Neural cell (in vitro differentiated cells): Measurements from ENCODE around the gene GCK. TPM values are rescaled to one million over a fixed set of nuclear protein-coding genes. Genes with fewer than 3 reads are reported as not detected.

Source experiments
- H2AFZ ChIP-seq: fragments of 200-600, 300-800 bp; sonication (generic), shearing (Covaris generic); 2 replicates; pipeline ENCODE4 v1.6.0; 2014; ENCODE audit warnings: low read depth, mild to moderate bottlenecking, antibody characterized with exemption, low read length, moderate library complexity
- H3F3A ChIP-seq: fragments of 200-600 bp; shearing (Covaris generic); 2 replicates; pipeline ENCODE4 v1.6.1; 2016; ENCODE audit warnings: mild to moderate bottlenecking, moderate library complexity, mixed read lengths, antibody characterized with exemption, low read length; ENCODE audit not compliant: insufficient read depth, poor library complexity, severe bottlenecking
- H3K27ac ChIP-seq: fragments of 200-600, 300-800 bp; sonication (generic), shearing (Covaris generic); 2 replicates; pipeline ENCODE4 v1.5.1; 2014; ENCODE audit warnings: mild to moderate bottlenecking, low read length, moderate library complexity
- H3K27me3 ChIP-seq: fragments of 300-800, 200-600 bp; sonication (generic), shearing (Covaris generic); 2 replicates; pipeline ENCODE4 v1.6.0; 2014; ENCODE audit warnings: mild to moderate bottlenecking, low read depth, low read length, moderate library complexity; ENCODE audit not compliant: insufficient read depth
- H3K36me3 ChIP-seq: fragments of 300-800, 200-600 bp; sonication (generic), shearing (Covaris generic); 2 replicates; pipeline ENCODE4 v1.5.1; 2014; ENCODE audit warnings: mild to moderate bottlenecking, antibody characterized with exemption, low read length, moderate library complexity; ENCODE audit not compliant: insufficient read depth
- H3K4me2 ChIP-seq: fragments of 300-800, 200-600 bp; sonication (generic), shearing (Covaris generic); 2 replicates; pipeline ENCODE4 v1.6.0; 2014; ENCODE audit warnings: mild to moderate bottlenecking, low read length
- H3K4me3 ChIP-seq: fragments of 300-800, 200-600 bp; sonication (generic), shearing (Covaris generic); 2 replicates; pipeline ENCODE4 v1.5.1; 2014; ENCODE audit warnings: mild to moderate bottlenecking, low read length, moderate library complexity
- H3K79me2 ChIP-seq: fragments of 200-600 bp; shearing (Covaris generic); replicated peaks from 2 replicates; pipeline ENCODE4 v1.6.0; 2014; ENCODE audit warnings: mild to moderate bottlenecking, low read length, moderate library complexity; ENCODE audit not compliant: insufficient read depth
- H3K9ac ChIP-seq: fragments of 300-800, 200-600 bp; sonication (generic), shearing (Covaris generic); 2 replicates; pipeline ENCODE4 v1.6.1; 2016; ENCODE audit warnings: mild to moderate bottlenecking, low read length, mixed read lengths
- H3K9me2 ChIP-seq: fragments of 200-600 bp; shearing (Covaris generic); 2 replicates; pipeline ENCODE4 v1.6.1; 2016; ENCODE audit warnings: mild to moderate bottlenecking, low read length, mixed read lengths; ENCODE audit not compliant: insufficient read depth
- H3K9me3 ChIP-seq: fragments of 200-600, 300-800 bp; sonication (generic), shearing (Covaris generic); 2 replicates; pipeline ENCODE4 v1.6.1; 2016; ENCODE audit warnings: mild to moderate bottlenecking, mixed run types, low read length, moderate library complexity, mixed read lengths
- H4K20me1 ChIP-seq: fragments of 200-600 bp; shearing (Covaris generic); 2 replicates; pipeline ENCODE4 v1.6.1; 2016; ENCODE audit warnings: mild to moderate bottlenecking, mixed run types; ENCODE audit not compliant: insufficient read depth
- EP300 ChIP-seq: fragments of 450-650 bp; conservative IDR thresholded peaks from 2 replicates; pipeline ENCODE4 v1.6.1; 2014; ENCODE audit warnings: antibody characterized with exemption, mild to moderate bottlenecking, moderate library complexity; ENCODE audit not compliant: poor library complexity, severe bottlenecking
- EZH2 ChIP-seq: fragments of 200-600, 300-800 bp; shearing (Covaris generic), sonication (generic); IDR thresholded peaks from 2 replicates; pipeline ENCODE4 v1.6.1; 2014; ENCODE audit warnings: antibody characterized with exemption, low read length, borderline replicate concordance, mild to moderate bottlenecking; ENCODE audit not compliant: insufficient read depth, poor library complexity, severe bottlenecking
- MXI1 ChIP-seq: fragments of 450-650 bp; conservative IDR thresholded peaks from 2 replicates; pipeline ENCODE4 v1.6.1; 2014; ENCODE audit warnings: antibody characterized with exemption, mild to moderate bottlenecking; ENCODE audit not compliant: poor library complexity, severe bottlenecking
- POLR2AphosphoS5 ChIP-seq: IDR thresholded peaks from 2 replicates; pipeline ENCODE4 v1.6.1; 2012
- RAD21 ChIP-seq: fragments of 450-650 bp; conservative IDR thresholded peaks from 2 replicates; pipeline ENCODE4 v1.6.1; 2014; ENCODE audit warnings: antibody characterized with exemption, mild to moderate bottlenecking, moderate library complexity
- SMC3 ChIP-seq: fragments of 450-650 bp; conservative IDR thresholded peaks from 2 replicates; pipeline ENCODE4 v1.6.1; 2014; ENCODE audit warnings: antibody characterized with exemption, mild to moderate bottlenecking, moderate library complexity; ENCODE audit not compliant: poor library complexity
- TAF1 ChIP-seq: IDR thresholded peaks from 2 replicates; pipeline ENCODE4 v1.6.1; 2012; ENCODE audit warnings: low read depth
- polyA plus RNA-seq: library from polyadenylated mRNA; depleted of rRNA; stranded (reverse); fragments of >200 nt; gene quantifications from 2 replicates; pipeline ENCODE4 v1.2.3, GENCODE V29; 2014
- TF ChIP-seq, protein P1 (sequence below): IDR thresholded peaks from 2 replicates; pipeline ENCODE4 v1.6.1; 2012; ENCODE audit warnings: borderline replicate concordance
- TF ChIP-seq, protein P2 (sequence below): fragments of 450-650 bp; IDR thresholded peaks from 2 replicates; pipeline ENCODE4 v1.5.1; 2014; ENCODE audit warnings: antibody characterized with exemption, mild to moderate bottlenecking, moderate library complexity; ENCODE audit not compliant: poor library complexity, severe bottlenecking

GCK gene
- polyA plus RNA-seq, 1 donor from 2014 or later: 7.4 TPM

DNA sequence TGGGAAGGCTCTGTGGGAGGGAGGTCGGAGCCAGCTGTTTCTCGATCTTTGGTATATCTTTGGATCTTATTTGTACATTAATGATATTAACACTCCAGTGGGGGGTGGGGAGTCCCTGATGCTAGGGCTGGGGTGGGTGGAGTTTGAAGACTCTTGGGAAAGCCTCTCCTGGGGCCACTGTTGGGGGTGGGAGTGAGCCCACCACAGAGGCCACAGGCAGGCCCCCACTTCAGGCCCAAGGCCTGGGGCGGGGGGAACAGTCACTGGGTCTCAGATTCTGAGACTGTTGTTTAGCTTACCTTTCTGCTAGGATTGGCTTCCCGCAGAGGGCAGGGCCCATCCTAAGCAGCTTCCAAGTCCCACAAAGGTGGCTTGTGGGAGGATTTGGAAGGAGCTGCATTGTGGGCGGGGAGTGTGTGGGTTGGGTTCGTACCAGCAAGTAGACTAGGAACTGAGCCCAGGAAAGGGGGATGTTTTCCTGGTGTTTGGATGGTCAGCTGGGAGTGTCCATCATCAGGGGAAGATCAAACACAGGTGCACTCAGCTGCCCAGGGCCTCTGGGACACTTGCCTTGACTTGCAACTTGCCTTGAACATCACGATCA, 23.4 kb upstream of the GCK start:
- no peak overlapping the region for H2AFZ ChIP-seq
- no peak overlapping the region for H3K4me2 ChIP-seq
- H3K79me2 ChIP-seq: no peaks in the 10 kb centered on the region
- TF ChIP-seq EZH2 (no peak), SMC3 (no peak), POLR2AphosphoS5 (no peak), RAD21 (no peak), EP300 (no peak), MXI1 (no peak)
- TF ChIP-seq, protein P1, sequence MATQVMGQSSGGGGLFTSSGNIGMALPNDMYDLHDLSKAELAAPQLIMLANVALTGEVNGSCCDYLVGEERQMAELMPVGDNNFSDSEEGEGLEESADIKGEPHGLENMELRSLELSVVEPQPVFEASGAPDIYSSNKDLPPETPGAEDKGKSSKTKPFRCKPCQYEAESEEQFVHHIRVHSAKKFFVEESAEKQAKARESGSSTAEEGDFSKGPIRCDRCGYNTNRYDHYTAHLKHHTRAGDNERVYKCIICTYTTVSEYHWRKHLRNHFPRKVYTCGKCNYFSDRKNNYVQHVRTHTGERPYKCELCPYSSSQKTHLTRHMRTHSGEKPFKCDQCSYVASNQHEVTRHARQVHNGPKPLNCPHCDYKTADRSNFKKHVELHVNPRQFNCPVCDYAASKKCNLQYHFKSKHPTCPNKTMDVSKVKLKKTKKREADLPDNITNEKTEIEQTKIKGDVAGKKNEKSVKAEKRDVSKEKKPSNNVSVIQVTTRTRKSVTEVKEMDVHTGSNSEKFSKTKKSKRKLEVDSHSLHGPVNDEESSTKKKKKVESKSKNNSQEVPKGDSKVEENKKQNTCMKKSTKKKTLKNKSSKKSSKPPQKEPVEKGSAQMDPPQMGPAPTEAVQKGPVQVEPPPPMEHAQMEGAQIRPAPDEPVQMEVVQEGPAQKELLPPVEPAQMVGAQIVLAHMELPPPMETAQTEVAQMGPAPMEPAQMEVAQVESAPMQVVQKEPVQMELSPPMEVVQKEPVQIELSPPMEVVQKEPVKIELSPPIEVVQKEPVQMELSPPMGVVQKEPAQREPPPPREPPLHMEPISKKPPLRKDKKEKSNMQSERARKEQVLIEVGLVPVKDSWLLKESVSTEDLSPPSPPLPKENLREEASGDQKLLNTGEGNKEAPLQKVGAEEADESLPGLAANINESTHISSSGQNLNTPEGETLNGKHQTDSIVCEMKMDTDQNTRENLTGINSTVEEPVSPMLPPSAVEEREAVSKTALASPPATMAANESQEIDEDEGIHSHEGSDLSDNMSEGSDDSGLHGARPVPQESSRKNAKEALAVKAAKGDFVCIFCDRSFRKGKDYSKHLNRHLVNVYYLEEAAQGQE: no peak
- TF ChIP-seq, protein P2, sequence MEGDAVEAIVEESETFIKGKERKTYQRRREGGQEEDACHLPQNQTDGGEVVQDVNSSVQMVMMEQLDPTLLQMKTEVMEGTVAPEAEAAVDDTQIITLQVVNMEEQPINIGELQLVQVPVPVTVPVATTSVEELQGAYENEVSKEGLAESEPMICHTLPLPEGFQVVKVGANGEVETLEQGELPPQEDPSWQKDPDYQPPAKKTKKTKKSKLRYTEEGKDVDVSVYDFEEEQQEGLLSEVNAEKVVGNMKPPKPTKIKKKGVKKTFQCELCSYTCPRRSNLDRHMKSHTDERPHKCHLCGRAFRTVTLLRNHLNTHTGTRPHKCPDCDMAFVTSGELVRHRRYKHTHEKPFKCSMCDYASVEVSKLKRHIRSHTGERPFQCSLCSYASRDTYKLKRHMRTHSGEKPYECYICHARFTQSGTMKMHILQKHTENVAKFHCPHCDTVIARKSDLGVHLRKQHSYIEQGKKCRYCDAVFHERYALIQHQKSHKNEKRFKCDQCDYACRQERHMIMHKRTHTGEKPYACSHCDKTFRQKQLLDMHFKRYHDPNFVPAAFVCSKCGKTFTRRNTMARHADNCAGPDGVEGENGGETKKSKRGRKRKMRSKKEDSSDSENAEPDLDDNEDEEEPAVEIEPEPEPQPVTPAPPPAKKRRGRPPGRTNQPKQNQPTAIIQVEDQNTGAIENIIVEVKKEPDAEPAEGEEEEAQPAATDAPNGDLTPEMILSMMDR: no peak
- no peak overlapping the region for H3K4me3 ChIP-seq
- H3K9ac ChIP-seq: no peak overlapping the region
- no peak overlapping the region for H3K27ac ChIP-seq
- no peaks in the 10 kb centered on the region for H3F3A ChIP-seq
- H3K27me3 ChIP-seq: no peaks in the 10 kb centered on the region
- H3K9me3 ChIP-seq: no peaks in the 10 kb centered on the region
- no peaks in the 10 kb centered on the region for H4K20me1 ChIP-seq
- no peaks in the 10 kb centered on the region for H3K9me2 ChIP-seq
- no peaks in the 10 kb centered on the region for H3K36me3 ChIP-seq

DNA sequence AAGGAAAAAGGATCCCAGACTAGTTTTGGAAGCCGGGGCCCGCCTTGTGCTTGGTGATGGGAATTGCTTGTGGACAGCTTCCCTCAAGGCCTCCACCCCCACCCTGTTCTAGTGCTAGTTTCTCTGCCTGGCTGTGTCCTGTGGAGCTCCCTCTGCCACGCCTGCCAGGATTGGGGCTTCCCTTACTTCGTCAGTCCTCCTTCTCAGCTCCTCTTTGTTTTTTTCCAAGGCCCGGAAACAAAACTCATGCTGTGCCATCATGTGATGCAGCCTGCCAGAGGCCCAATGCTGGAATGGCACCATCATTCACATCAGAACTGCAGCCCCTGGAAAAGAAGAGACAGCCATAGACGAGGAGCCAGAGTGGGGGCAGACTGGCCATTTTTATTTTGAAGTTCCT, 22.8 kb upstream of the GCK start:
- Histone ChIP-seq H3K9me3 (no peaks in the 10 kb centered on the region), H3K4me3 (no peak overlapping the region), H3K9ac (no peak overlapping the region), H3K4me2 (no peak overlapping the region), H3F3A (no peaks in the 10 kb centered on the region), H3K27me3 (no peaks in the 10 kb centered on the region), H3K36me3 (no peaks in the 10 kb centered on the region), H3K79me2 (no peaks in the 10 kb centered on the region), H4K20me1 (no peaks in the 10 kb centered on the region), H3K27ac (no peak overlapping the region), H3K9me2 (no peaks in the 10 kb centered on the region), H2AFZ (no peak overlapping the region)
- TF ChIP-seq MXI1: no peak
- TF ChIP-seq EP300: no peak
- no peak for TF ChIP-seq TAF1
- TF ChIP-seq, protein P2: no peak
- TF ChIP-seq SMC3: no peak
- TF ChIP-seq POLR2AphosphoS5: no peak
- TF ChIP-seq RAD21: no peak
- TF ChIP-seq EZH2: no peak
- TF ChIP-seq, protein P1: no peak
